Skin of body (tissue), 3 donors: Measurements from ENCODE around the gene NEK9. TPM values are rescaled to one million over a fixed set of nuclear protein-coding genes. Genes with fewer than 3 reads are reported as not detected.

Experiments used
- DNase-seq: peaks from one replicate; lab custom pipeline; 2025; lab: John Stamatoyannopoulos, UW
- small RNA-seq: library from RNA; depleted of rRNA; stranded (forward); fragments of <200 nt; gene quantifications from one replicate; pipeline ENCODE3, GENCODE V24; 2014; ENCODE audit warnings: low replicate concordance
- total RNA-seq: library from RNA; depleted of rRNA; stranded (reverse); fragments of >200 nt; gene quantifications from one replicate; pipeline ENCODE4 v1.2.3, GENCODE V29; 2014

The NEK9 gene
- total RNA-seq, 1 donor from 2014 or later: 53.5 TPM

- no peak for DNase-seq
Observed at GRCh38 chr14:75040507-75040906, 86.3 kb downstream of the NEK9 start.

- DNase-seq: no peak
Observed at GRCh38 chr14:75032939-75033338, 93.9 kb downstream of the NEK9 start.

GRCh38 chr14:75030147-75030546 lies 96.7 kb downstream of the NEK9 start:
- no peak for DNase-seq

Small RNA genes lying within 50 kb of the gene (small RNA-seq; reads per million reads assigned to genes)
- gene HIF1AP1: not detected

Other genes starting within 250 kb of the NEK9 start
- 68.8 TPM for gene DLST, start 245.1 kb downstream of the NEK9 start, total RNA-seq
- gene RPS6KL1, start 203.8 kb downstream of the NEK9 start, total RNA-seq: 0.99 TPM
- 6.3 TPM for gene PGF, start 171.5 kb downstream of the NEK9 start, total RNA-seq
- 22.6 TPM for gene EIF2B2, start 124.1 kb downstream of the NEK9 start, total RNA-seq
- gene MLH3, start 75.6 kb downstream of the NEK9 start, total RNA-seq: 44.0 TPM
- gene ACYP1, start 63.0 kb downstream of the NEK9 start, total RNA-seq: 9.0 TPM
- 0.59 TPM for gene ZC2HC1C, start 57.4 kb downstream of the NEK9 start, total RNA-seq
- 127 TPM for gene TMED10, start 49.6 kb upstream of the NEK9 start, total RNA-seq
- gene FOS, start 151.8 kb upstream of the NEK9 start, total RNA-seq: 131 TPM